Right hindlimb (tissue), 1 donor: ENCODE results near the gene PLAA.

Experiments used
- DNase-seq: peaks from one replicate; pipeline ENCODE4 v3.0.0-alpha.2; 2018

The PLAA gene

DNA sequence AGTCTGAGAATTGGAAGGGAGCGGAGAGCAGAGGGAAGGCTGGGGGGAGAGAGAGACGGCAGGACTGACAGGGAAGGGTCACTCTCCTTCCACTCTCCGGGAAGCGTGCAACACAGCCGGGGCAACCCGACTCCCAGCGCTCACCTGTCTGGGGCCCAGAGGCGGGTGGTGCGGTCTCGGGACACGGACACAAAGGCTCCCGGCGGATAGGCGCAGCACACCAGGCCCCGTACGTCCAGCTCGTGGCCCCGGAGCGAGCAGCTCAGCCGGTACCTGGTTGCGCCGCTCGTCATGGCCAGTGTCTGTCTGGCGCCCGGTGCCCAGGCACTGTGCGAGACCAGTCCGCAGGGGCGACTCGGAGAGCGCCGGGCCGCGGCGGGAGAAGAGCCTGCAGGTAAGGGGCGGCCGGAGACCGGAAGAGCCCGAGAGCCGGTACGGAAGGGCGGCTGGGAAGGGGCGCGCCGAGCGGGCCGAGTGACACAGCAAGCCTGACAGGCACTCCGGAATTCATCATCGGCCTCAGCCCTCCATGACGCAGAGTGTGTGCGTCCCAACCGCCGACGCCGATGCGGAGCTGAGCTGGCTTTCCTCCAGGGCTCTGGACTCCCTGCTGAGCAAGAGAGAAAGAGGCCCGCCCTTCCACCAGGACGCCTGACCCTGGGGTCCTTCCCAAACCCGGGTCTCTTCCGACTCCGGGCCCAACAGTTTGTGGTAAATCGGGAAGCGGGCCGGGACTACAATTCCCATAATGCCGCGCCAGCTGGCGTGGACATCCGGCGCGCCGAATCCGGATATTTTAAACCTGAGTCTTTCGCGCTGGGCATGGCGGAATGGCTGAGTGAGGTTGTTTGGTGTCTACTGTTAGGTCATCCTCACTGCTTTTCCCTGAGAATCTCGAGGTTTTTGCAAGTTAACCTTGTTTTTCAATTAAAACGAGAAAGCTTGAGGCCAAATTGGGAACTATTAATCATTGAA, at the start of gene PLAA:
PLAA (minus strand) TSS at position 490 of the 975 bp plus-strand sequence; CDS start at position 293, 197 bp downstream.
- peak; percentile 94 for DNase-seq

GRCh38 chr9:26995810-26996209, 48.8 kb upstream of the PLAA start:
- DNase-seq: no peak

DNA sequence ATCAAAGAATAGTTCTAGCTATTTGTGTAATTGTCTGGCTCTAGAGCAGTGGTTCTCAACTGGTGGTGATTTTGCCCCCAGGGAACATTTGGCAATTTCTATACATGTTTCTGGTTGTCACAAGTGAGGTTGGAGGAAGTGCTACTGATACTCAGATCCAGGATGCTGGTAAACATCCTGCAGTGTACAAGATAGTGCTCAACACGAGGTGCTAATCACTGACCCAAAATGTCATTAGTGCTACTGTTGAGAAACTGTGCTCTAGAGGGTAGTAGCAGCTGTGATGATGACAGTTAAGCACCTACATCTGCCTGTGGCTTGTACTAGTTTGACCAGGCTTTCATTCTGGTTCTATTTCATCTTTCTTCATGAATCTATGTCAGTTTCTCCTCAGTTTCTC, 36.3 kb upstream of the PLAA start:
- DNase-seq: no peak

DNA sequence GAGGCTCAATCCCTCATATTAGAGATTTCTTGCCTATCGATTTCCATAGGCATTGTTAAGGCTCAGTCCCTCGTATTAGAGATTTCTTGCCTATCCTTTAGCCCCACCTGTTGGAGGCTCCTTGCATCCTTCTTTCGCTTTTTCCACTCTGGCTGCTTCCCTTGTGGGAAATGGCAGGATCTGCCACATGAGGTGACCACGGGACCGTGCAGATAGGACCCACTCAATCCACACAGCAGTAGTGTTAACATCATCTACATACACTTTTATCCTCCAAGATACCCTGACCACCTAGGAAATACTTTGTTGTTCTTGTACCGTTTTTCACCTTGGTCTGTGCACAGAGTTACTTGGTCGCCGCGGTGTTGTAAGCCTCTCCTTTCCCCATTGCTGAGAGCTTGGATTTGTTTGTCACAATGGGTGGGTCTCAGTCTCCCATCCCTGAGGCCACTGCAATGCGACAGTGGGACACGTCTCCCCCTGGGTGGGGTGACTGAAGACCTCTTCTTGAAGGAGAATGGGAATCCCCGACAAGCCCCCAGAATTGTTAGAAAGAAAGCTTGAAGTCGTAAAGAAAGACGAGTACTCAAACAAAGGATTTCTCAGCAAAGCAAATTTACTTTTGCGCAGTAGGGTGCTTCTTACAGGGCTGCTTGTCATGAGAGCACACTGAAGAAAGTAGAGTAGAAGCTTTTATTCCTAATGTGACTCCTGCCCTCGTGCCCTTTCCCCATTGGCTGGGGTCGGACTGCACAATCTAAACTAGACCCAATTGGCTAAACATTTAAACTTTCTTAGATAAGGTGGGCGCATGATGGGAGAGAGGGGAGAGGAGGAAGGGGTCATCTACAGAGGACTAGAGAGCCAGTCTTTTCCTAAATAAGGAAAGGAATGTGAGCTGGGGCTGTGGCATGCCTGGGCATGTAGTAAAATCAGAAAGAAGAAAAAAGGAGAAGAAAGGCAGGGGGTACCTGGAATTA, 29.0 kb upstream of the PLAA start:
- peak; percentile 30 for DNase-seq

GRCh38 chr9:26974927-26975326, 27.9 kb upstream of the PLAA start:
- DNase-seq: no peak

DNA sequence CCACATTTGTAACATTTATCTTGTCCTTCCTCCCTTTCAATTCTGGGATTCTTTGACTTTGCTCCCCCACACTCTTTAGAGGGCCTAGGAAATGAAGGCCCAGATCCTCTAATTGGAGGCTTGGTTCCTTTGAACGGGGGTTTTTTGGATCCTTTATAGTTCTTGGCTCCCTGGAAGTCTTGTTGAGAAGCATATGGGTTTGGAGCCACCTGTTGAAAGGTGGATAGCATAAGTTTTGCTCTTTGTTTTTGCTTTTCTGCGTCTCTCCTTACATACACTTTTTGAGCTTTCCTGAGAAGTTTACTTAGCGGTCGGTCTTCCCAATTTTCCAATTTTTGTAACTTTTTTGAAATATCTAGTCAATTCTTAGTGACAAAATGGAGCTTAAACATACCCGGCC, 26.9 kb upstream of the PLAA start:
- no peak for DNase-seq

- no peak for DNase-seq
These were observed 24.7 kb upstream of the PLAA start for GRCh38 chr9:26971721-26972120.

DNA sequence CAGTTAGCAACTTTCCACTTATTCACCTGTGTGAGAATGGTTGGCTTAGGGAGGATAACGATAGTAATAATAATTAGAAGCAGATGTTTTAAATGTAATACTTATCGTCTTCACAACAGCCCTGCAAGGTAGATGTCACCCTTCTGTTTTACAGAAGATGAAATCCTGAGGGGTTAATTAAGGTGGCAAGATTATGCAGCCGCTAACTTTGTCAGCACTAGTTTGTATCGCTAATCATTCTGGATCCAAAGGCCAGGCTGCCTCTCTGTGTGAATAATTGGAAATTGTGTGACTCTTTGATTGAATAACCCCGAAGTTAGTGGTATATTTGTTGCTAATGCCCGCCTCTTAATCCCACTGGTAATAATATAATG, 9.8 kb upstream of the PLAA start:
- no peak for DNase-seq

- peak; percentile 98 for DNase-seq
These were observed 9.1 kb upstream of the PLAA start, which contains the start of gene IFT74 for GRCh38 chr9:26955921-26956859. Gene IFT74, plus strand, starts transcription at chr9:26956412. Its CDS starts 5,556 bp downstream, at chr9:26961968.

DNA sequence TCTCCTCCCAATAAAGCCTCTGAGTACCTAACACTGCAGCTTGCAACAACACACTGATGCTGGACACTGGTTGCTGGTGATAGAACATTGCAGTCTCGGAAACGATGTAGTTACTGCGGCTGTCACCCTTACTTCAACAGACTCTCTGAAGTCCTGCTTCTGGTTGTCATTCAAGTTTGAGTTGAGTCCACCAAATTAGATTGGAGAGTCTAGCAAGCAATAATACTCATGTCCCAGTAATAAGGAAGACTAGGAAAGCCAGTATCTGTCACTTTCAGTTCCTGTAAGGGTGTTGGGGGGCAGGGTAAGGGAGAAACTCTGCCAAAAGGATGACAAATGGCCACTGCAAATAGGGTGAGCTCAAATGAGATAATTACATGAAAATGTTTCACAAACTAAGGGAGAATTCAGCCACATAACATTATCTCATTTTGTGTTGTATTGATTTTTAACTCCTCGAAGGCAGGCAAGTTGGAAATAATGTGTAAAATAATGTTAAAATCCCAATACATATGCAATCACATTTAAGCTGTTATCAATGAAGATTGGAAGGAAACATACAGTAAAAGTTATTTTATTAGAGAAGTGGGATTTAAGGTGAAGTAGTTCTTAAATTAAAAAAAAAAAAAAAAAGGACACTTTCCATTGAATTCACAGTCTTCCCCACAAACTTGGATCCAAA, 8.3 kb upstream of the PLAA start:
- DNase-seq: no peak

GRCh38 chr9:26954050-26954508, 7.0 kb upstream of the PLAA start:
- no peak for DNase-seq

DNA sequence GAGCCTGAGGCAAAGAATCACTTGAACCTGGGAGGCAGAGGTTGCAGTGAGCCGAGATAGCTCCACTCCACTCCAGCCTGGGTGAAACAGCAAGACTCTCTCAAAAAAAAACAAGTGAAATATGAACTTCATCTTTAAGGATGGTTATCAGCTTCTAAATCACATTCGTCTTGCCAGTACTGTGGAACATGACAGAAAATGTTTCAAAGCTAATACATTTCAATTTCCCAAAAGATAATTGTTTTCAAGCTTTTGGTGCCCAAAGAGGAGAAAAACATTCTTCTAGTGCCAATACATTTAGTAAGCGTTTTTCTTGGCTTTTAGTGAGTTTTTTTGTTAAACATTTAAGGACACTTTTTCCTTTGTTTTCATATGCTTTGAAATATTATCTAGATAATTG, 4.8 kb upstream of the PLAA start:
- DNase-seq: no peak

- no peak for DNase-seq
These were observed 3.5 kb upstream of the PLAA start for GRCh38 chr9:26950521-26950920.

DNA sequence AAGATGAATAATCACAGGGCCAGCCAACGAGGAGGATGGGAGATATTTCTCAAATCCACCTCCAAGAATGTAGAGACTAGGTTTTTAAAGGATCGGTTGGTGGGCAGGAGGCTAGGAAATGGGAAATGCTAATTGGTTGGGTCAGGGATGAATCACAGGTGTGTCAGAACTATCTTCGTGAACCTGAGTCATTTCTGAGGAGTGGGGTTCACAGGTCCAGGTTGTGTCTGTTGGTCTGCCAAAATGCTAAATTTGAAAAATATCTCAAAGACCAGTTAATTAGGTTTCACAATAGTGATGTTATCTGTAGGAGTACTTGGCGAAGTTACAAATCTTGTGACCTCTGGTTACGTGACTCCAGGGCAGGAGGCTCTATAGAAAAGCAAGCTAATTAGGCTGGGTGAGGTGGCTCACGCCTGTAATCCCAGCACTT, 2.6 kb upstream of the PLAA start:
- DNase-seq: no peak

GRCh38 chr9:26947736-26948135, 694 bp upstream of the PLAA start:
- DNase-seq: no peak

DNA sequence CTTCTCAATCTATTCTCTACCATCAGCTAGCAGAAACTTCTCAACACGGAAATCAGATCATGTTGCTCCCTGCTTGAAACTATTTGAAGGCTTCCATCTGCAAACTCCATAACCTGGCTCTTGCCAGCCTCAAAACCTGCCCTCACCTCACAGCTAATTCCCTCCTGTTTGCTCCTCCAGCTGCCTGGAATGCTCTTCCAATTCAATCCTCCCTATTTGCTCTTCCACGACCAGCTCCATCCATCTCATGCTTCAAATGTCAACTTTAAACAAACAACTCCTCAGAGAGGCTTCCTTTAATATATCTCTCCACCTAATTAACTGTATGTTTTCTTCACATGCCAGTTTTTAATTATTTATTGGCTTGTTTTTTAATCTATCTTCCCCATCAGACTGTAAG, 1.5 kb downstream of the PLAA start:
- no peak for DNase-seq

DNA sequence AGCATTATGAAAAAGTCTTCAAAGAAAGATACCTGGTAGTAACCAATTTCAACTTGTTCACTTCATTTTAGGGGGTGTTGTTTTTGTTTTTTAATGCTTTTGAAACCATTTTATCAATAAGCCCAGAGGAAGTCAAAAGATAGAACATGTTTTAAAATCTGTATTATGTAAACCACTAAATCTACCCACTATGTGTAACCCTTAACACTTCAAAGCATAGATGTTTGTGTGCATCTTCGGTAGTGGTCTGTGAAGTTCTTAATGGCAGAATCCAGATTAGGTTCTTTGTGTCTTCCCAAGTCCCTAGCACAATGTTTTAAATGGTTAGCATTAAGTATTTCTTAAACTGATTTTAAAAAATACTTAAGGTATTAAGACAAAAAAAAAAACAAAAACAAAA, 6.3 kb downstream of the PLAA start:
- DNase-seq: no peak

DNA sequence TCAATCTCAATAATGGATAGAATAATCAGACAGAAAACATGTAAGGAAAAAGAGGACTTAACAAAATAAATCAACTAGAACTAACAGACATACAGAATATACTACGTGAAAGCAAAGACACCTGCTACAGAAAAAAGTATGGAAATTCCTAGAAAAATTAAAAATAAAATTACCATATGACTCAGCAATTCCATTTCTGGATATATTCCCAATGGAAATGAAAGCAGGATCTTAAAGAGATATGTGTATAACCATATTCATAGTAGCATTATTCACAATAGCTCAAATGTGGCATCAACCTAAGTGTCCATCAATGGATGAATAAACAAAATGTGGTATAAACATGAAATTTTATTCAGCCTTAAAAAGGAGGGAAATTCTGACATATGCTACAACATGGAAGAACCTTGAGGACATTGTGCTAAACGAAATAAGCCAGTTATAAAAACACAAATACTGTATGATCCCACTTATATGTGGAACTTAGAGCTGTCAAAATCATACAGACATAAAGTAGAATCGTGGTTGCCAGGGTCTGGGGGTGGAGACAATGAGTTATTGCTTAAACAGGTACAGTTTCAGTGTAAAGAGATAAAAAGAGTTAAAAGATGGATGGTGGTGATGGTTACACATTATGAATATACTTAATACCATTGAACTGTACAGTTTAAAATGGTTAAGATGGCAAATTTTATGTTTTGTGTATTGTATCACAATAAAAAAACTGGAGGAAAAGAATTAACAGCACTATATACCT, 6.9 kb downstream of the PLAA start:
- DNase-seq: no peak

- DNase-seq: no peak
These were observed 9.1 kb downstream of the PLAA start for GRCh38 chr9:26937816-26938371.

DNA sequence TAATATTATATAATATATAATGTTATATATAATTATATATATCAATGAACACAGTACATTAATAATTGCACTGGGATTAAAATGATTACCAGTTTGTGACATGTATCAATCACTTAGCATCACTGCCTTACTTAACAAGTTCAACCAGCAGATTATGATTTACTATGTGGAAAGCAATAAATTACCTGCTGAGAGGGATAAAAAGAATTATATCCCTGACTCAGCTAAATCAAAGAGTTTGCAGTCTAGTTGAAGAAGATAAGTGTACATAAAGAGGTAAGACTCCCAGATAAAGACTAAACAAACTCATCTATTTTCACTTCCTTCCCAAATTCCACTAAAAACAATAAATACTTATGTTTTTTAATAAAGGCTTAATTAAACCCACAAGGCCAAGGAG, 11.2 kb downstream of the PLAA start:
- no peak for DNase-seq
